Calu3 (cell line): ENCODE data around the gene GABRD. TPM values are rescaled to one million over a fixed set of nuclear protein-coding genes. Genes with fewer than 3 reads are reported as not detected.

Experiments used
- BruUV-seq: library from RNA; stranded (reverse); fragments of 400-500 nt; replicated peaks from 2 replicates; lab custom pipeline; 2021; lab: Mats Ljungman, UMichigan
- CTCF ChIA-PET: fragments of 300-600 bp; sonication (Branson Sonifier 250); formaldehyde crosslinking; loops from one replicate; lab custom pipeline; 2022; ENCODE audit warnings: antibody characterized with exemption; lab: Charles Lee
- DNase-seq: peaks from one replicate; pipeline ENCODE4 v3.0.0; 2022
- H3K27ac Mint-ChIP-seq: one replicate; pipeline ENCODE4 v1.8.0; 2022; ENCODE audit warnings: mixed read lengths; ENCODE audit not compliant: unreplicated experiment
- H3K27me3 Mint-ChIP-seq: one replicate; pipeline ENCODE4 v1.8.0; 2022; ENCODE audit warnings: mixed read lengths; ENCODE audit not compliant: unreplicated experiment
- H3K36me3 Mint-ChIP-seq: one replicate; pipeline ENCODE4 v1.8.0; 2022; ENCODE audit warnings: mild to moderate bottlenecking, moderate library complexity, mixed read lengths; ENCODE audit not compliant: insufficient read depth, unreplicated experiment
- H3K4me1 Mint-ChIP-seq: one replicate; pipeline ENCODE4 v1.8.0; 2022; ENCODE audit warnings: mild to moderate bottlenecking, low read depth, mixed read lengths; ENCODE audit not compliant: unreplicated experiment
- H3K4me3 Mint-ChIP-seq: one replicate; pipeline ENCODE4 v1.8.0; 2022; ENCODE audit warnings: mild to moderate bottlenecking, low read depth, moderate library complexity, mixed read lengths; ENCODE audit not compliant: unreplicated experiment
- H3K9me3 Mint-ChIP-seq: one replicate; pipeline ENCODE4 v1.8.0; 2022; ENCODE audit warnings: low read depth, mixed read lengths; ENCODE audit not compliant: unreplicated experiment
- intact Hi-C: fragments of 100-400 bp; cut with micrococcal nuclease; formaldehyde crosslinking; loops from one replicate; pipeline ENCODE4 v1.10.0; 2022; ENCODE audit not compliant: unreplicated experiment
- total RNA-seq: library from RNA; stranded (reverse); gene quantifications from 2 replicates; pipeline ENCODE4 v1.2.3, GENCODE V29; 2022
- TF ChIP-seq, protein P1 (sequence below): fragments of 200-600 bp; IDR thresholded peaks from one replicate; pipeline ENCODE4 v1.8.0; 2022; ENCODE audit warnings: antibody characterized with exemption; ENCODE audit not compliant: unreplicated experiment

Gene GABRD
- total RNA-seq, 1 experiment from 2014 or later = not detected

DNA sequence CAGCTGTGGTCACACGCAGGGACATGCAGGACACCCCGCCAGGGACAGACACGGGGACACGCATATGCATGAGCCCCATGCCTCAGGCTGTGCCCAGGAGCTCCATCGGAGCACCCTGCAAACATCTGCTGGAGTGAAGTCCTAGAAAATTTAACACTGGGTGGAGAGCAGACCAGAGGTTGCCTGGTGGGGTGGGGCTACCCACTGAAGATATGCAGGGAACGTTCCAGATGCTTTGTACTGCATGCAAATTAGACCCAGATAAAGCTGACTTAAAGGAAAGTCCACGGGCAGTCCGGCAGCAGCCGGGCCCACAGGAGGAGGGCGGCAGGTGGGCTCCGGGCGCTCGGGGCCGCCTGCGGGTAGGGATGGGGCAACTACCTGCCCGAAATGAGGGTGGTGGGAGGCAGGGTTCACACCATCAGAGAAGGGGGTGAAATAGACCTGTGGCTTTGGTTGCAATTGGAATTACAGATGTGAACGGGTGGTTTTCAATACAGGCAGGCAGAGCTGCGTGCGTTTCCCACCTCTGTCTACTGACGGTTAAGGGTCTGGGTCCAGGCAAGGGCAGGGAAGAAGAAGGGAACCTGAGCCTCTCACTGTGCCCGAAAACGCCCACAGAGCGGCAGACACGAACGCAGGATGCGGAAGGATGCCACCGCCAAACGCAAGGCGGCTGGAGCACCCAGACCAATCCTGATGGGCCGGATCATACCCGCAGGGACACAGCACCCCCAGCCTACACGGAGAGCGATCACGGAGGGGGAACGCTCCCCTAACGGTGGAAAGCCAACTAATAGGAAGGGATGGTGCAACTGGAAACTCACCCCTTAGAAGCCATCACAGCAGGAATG lies 36.5 kb upstream of the GABRD start:
- intact Hi-C loops = no loop called here
- H3K9me3 Mint-ChIP-seq = no peaks in the 10 kb centered on the region
- H3K27ac Mint-ChIP-seq = no peak overlapping the region
- H3K27me3 Mint-ChIP-seq = peaks cover 13% of the 10 kb centered on the region
- CTCF ChIA-PET = no interaction called here
- no TSS peak for BruUV-seq
- no peak for DNase-seq
- no peak overlapping the region for H3K4me3 Mint-ChIP-seq
- no peaks in the 10 kb centered on the region for H3K4me1 Mint-ChIP-seq
- peaks cover 8% of the 10 kb centered on the region for H3K36me3 Mint-ChIP-seq
- TF ChIP-seq, protein P1, sequence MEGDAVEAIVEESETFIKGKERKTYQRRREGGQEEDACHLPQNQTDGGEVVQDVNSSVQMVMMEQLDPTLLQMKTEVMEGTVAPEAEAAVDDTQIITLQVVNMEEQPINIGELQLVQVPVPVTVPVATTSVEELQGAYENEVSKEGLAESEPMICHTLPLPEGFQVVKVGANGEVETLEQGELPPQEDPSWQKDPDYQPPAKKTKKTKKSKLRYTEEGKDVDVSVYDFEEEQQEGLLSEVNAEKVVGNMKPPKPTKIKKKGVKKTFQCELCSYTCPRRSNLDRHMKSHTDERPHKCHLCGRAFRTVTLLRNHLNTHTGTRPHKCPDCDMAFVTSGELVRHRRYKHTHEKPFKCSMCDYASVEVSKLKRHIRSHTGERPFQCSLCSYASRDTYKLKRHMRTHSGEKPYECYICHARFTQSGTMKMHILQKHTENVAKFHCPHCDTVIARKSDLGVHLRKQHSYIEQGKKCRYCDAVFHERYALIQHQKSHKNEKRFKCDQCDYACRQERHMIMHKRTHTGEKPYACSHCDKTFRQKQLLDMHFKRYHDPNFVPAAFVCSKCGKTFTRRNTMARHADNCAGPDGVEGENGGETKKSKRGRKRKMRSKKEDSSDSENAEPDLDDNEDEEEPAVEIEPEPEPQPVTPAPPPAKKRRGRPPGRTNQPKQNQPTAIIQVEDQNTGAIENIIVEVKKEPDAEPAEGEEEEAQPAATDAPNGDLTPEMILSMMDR = no peak

DNA sequence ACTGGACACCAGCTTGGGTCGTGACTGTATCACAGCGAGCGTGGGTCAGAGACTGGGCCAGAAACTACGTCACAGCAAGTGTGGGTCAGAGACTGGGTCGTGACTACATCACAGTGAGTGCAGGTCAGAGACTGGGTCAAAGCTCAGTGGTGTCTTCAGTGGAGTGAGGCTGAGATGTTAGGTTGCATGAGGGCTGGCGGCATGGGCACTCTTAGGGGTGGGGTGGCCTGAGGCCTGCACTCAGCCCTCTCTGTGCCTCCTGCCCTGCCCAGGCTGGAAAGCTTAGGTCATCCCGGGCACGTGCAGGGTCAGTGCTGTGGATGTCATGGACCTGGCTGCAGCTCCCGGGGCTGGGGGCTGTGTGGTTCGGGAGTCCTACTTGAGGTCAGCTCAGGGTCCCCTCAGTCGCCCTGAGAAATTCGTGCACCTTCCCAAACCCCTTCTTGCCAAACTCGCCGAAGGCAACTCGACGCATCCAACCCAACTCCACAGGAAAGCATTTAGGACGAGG lies 34.5 kb upstream of the GABRD start:
- no peak overlapping the region for H3K27ac Mint-ChIP-seq
- H3K9me3 Mint-ChIP-seq = no peaks in the 10 kb centered on the region
- no peaks in the 10 kb centered on the region for H3K36me3 Mint-ChIP-seq
- DNase-seq = no peak
- no peaks in the 10 kb centered on the region for H3K4me1 Mint-ChIP-seq
- intact Hi-C loops = no loop called here
- H3K27me3 Mint-ChIP-seq = peaks cover 19% of the 10 kb centered on the region
- no TSS peak for BruUV-seq
- H3K4me3 Mint-ChIP-seq = no peak overlapping the region
- CTCF ChIA-PET = no interaction called here
- TF ChIP-seq, protein P1 = no peak

DNA sequence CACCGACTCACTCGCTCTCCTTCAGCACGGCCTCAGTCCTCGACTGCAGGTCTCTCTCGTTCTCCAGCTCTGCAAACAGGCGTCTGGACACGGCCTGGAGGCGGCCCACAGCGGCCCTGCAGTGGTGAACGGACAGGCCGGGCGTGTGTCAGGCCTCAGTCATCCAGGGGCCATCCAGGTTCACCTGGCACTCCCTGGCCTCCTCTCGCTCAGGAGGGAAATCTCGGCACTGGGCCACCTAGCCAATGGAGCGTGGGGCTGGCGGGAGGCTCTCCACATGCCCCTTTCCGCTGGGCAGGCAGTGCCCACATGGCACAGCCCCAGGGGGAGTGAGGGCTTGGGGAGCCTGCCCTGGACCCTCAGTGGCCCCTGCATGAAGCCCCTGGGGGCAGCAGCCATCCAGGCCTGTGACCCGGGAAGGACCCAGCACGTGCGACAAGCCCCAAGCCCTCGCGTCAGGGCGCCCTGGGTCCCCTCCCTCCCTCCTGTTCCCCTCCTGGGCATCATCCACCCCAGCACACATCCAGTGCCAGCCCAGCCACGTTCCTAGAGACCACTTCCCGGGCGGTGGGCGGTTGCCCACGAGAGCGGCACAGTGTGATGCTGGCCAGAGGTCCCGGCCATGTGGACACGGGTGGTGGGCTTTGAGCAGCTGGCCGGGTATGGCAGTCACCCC lies 33.6 kb upstream of the GABRD start:
- TF ChIP-seq, protein P1 = no peak
- Mint-ChIP-seq H3K27ac (no peak overlapping the region), H3K4me1 (no peaks in the 10 kb centered on the region), H3K4me3 (no peak overlapping the region), H3K9me3 (no peaks in the 10 kb centered on the region), H3K27me3 (peaks cover 28% of the 10 kb centered on the region), H3K36me3 (no peaks in the 10 kb centered on the region)
- intact Hi-C loops = no loop called here
- no peak for DNase-seq
- CTCF ChIA-PET = no interaction called here
- no TSS peak for BruUV-seq

DNA sequence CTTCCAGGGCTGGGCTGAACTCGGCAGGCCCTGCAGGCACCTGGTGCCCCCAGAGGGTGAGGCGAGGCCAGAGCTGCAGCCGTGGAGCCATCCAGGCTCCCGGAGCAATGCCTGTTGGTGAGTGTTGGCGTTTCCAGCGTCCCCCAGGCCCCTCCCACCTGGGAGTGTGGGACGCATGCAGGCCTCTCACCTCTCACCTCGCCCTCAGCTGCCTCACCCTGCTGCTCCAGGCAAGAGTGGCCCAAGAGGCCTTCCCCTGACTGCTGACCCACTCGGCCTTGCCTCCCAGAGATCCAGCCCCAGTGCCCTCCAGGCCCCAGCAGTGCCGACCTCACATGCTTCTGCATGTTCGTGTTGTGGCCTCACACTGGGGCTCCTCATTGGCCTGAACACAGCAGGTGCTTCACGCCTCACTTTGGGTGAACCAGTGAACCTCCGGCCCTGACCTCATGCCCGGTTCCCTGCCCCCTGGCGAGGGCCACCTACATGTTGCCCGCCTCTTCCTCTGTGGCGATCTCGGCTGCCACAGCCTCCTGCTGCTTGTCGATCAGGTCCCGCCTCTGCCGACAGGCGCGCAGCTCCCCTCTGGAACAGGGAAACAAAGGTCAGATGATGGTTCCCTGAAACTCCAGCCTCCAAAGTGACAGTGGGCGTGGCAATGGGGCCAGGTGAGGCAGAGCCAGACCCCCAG lies 32.5 kb upstream of the GABRD start:
- H3K4me1 Mint-ChIP-seq = no peaks in the 10 kb centered on the region
- CTCF ChIA-PET = no interaction called here

More for the DNA sequence above, 32.5 kb upstream of the GABRD start:
- Mint-ChIP-seq H3K36me3 (no peaks in the 10 kb centered on the region), H3K9me3 (no peaks in the 10 kb centered on the region), H3K27me3 (peaks cover 35% of the 10 kb centered on the region), H3K27ac (no peak overlapping the region), H3K4me3 (no peak overlapping the region)
- no TSS peak for BruUV-seq
- DNase-seq = no peak
- TF ChIP-seq, protein P1 = no peak
- intact Hi-C loops = no loop called here
